Right lobe of liver (tissue), 4 donors: ENCODE data around the gene CTU2.
"Not testable (repeated sequence)": the region's sequence is repeated elsewhere in the genome, so short reads cannot be mapped to it uniquely, and the experiment has no call there.

Source experiments
- CTCF ChIP-seq, 4 donors: fragments of 200-600 bp in 3 of 4; fragments of 450-650 bp in 1 of 4; IDR thresholded peaks; one replicate each; pipeline versions ENCODE4 v1.5.1 to v1.8.0; 2016 to 2022; ENCODE audit warnings: antibody characterized with exemption in 4 of 4, mild to moderate bottlenecking in 2 of 4
- POLR2A ChIP-seq: fragments of 450-650 bp; IDR thresholded peaks from one replicate; pipeline ENCODE4 v1.6.1; 2017; ENCODE audit warnings: antibody characterized with exemption, mild to moderate bottlenecking
- donor health status: DM: no; HTN: no; CAD: no.
- donor health status: DM: no; HTN: no; CAD: no.
- donor health status: DM: no; HTN: yes; CAD: no.

DNA sequence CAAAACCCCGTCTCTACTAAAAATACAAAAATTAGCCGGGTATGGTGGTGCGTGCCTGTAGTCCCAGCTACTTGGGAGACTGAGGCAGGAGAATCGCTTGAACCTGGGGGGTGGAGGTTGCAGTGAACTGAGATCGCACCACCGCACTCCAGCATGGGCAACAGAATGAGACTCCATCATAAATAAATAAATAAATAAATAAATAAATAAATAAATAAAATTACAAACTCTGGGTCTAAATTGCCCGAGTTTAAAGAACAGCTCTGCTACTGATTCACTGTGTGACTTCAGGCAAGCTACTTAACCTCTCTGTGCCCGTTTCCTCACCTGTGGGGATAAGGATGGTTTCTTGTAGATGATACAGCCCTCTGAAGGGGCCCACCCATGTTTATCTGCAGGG lies 36.8 kb upstream of the CTU2 start:
- not testable (repeated sequence) for TF ChIP-seq CTCF (IDR thresholded peaks at IDR 0.05); POLR2A
